ENCODE measurements around the gene MYO7B. TPM values are rescaled to one million over a fixed set of nuclear protein-coding genes. Genes with fewer than 3 reads are reported as not detected.

The MYO7B gene
- total and polyA plus RNA-seq, 9 of the 15 experiments (the other 6 are each of a cell fraction or from before 2014, with no cell fraction given) = 0.08 TPM; not detected in 8

- H3K9me3 ChIP-seq (replicated peaks; ENCODE audit: control insufficient read depth, insufficient read depth, low read depth, low read length) = no peaks in the 10 kb centered on the region
- ATAC-seq (no peak), DNase-seq (ENCODE audit: extremely low read depth in 1 of 4, low spot score in 3 of 4) (no peak), FAIRE-seq (no peak)
- H3K9ac ChIP-seq (ENCODE audit: insufficient read depth in 1 of 2, low read depth in 2 of 2, low read length in 2 of 2) = no peak overlapping the region; a peak in 1 of 4 replicates
- ChIA-PET CTCF (ENCODE audit: low intra/inter-chr PET ratio) (no interaction called here), POLR2A (interaction anchor here (0.6 to 2.1 kb wide), 2 partner anchors 11 to 20 kb away, joined by 3 to 4 read pairs; no protein-coding TSS in a partner anchor)
- H3K9me1 ChIP-seq (ENCODE audit: control insufficient read depth, insufficient read depth, low read length) = peaks cover 3% of the 10 kb centered on the region
- intact Hi-C loops (cut with micrococcal nuclease) = no loop called here
- TF ChIP-seq ETS2 (tag; IDR thresholded peaks at IDR 0.05; ENCODE audit: borderline replicate concordance, poor library complexity, severe bottlenecking) (no peak), CEBPB (tag; IDR thresholded peaks at IDR 0.05) (no peak), POLR2G (IDR thresholded peaks at IDR 0.05; ENCODE audit: low read depth, low read length) (no peak), FOXJ3 (CRISPR knock-in tag; IDR thresholded peaks at IDR 0.05) (no peak), ZNF146 (CRISPR knock-in tag; IDR thresholded peaks at IDR 0.05; ENCODE audit: unreplicated experiment) (no peak), CREB5 (CRISPR knock-in tag; IDR thresholded peaks at IDR 0.05) (no peak), PHF21A (IDR thresholded peaks at IDR 0.05; ENCODE audit: borderline replicate concordance, low read depth) (no peak), ZNF133 (CRISPR knock-in tag; IDR thresholded peaks at IDR 0.05) (no peak), SIN3A (IDR thresholded peaks at IDR 0.05; ENCODE audit: borderline replicate concordance in 2 of 2, control insufficient read depth in 1 of 2, low read depth in 2 of 2, low read length in 2 of 2) (no peak), HDAC2 (IDR thresholded peaks at IDR 0.05) (no peak), ZNF263 (CRISPR knock-in tag; IDR thresholded peaks at IDR 0.05; ENCODE audit: borderline replicate concordance) (no peak), NR2C1 (IDR thresholded peaks at IDR 0.05) (no peak), NR2C1 (tag; IDR thresholded peaks at IDR 0.05) (no peak), TEAD2 (tag; IDR thresholded peaks at IDR 0.05) (no peak), MYC (IDR thresholded peaks at IDR 0.05; ENCODE audit: low read depth, low read length) (no peak), MYC (CRISPR knock-in tag; IDR thresholded peaks at IDR 0.05; ENCODE audit: borderline replicate concordance, low read depth) (no peak)
- H3K4me3 ChIP-seq = no peak overlapping the region
- in situ Hi-C loops (cut with MboI) = no loop called here
- BruUV-seq (replicated peaks) = no TSS peak
- peaks cover 5% of the 10 kb centered on the region for H4K20me1 ChIP-seq (replicated peaks; ENCODE audit: control insufficient read depth, insufficient read depth, low read length)
- no peak overlapping the region for H3K27ac ChIP-seq (ENCODE audit: extremely low read depth, low read depth, low read length)
- no peaks in the 10 kb centered on the region for H3K36me3 ChIP-seq (ENCODE audit: control insufficient read depth, insufficient read depth, low read length)
- H2AFZ ChIP-seq (ENCODE audit: low read depth, low read length) = no peak overlapping the region
- WGBS (ENCODE audit: insufficient coverage, low coverage, missing lambda C conversion rate) = 13% methylated on average over 6 of the region's 6 CpGs
- peaks cover 0 to 11% of the 10 kb centered on the region in 2 experiments; a peak in 2 of 5 replicates for H3K4me1 ChIP-seq (replicated peaks in 1 of 2; ENCODE audit: control insufficient read depth in 2 of 2, insufficient read depth in 2 of 2, low read length in 2 of 2)
- no peak overlapping the region for H3K4me2 ChIP-seq (ENCODE audit: insufficient read depth, low read length)
- no peaks in the 10 kb centered on the region for H3K79me2 ChIP-seq (ENCODE audit: control insufficient read depth, insufficient read depth, low read length)
- peaks cover 49 to 88% of the 10 kb centered on the region in 2 experiments for H3K27me3 ChIP-seq (ENCODE audit: control insufficient read depth in 2 of 2, insufficient read depth in 2 of 2, low read length in 2 of 2)
Measured at GRCh38 chr2:127578411-127578810, 42.9 kb downstream of the MYO7B start.

Data from K562 (cell line).